Testis (tissue), 3 donors: Measurements from ENCODE around the gene GNAO1. TPM values are rescaled to one million over a fixed set of nuclear protein-coding genes. Genes with fewer than 3 reads are reported as not detected.

ENCODE experiments used
- DNase-seq: peaks from one replicate; pipeline ENCODE4 v3.0.0-alpha.2; 2019
- H3K27ac ChIP-seq, 2 donors: fragments of 200-600 bp; sonication (generic); one replicate each; pipeline ENCODE4 v1.5.1; 2019
- H3K27me3 ChIP-seq: fragments of 200-600 bp; sonication (generic); one replicate; pipeline ENCODE4 v1.5.1; 2019
- H3K36me3 ChIP-seq: fragments of 200-600 bp; sonication (generic); one replicate; pipeline ENCODE4 v1.5.1; 2017; ENCODE audit warnings: low read depth; ENCODE audit errors: missing control alignments
- H3K4me1 ChIP-seq: fragments of 200-600 bp; sonication (generic); one replicate; pipeline ENCODE4 v1.5.1; 2019
- H3K4me3 ChIP-seq, 2 donors: fragments of 200-600 bp; sonication (generic); one replicate each; pipeline ENCODE4 v1.5.1; 2017 to 2019
- H3K9me3 ChIP-seq: fragments of 200-600 bp; sonication (generic); one replicate; pipeline ENCODE4 v1.5.1; 2017
- CTCF ChIP-seq, 3 experiments: fragments of 450-650 bp in 2 of 3; fragments of 200-600 bp in 1 of 3; sonication (generic) in 1 of 3; IDR thresholded peaks; one replicate each; pipeline ENCODE4 v1.5.1; 2016 to 2019; ENCODE audit warnings: antibody characterized with exemption in 3 of 3, mild to moderate bottlenecking in 2 of 3, moderate library complexity in 1 of 3
- POLR2A ChIP-seq: fragments of 450-650 bp; IDR thresholded peaks from one replicate; pipeline ENCODE4 v1.6.1; 2017; ENCODE audit warnings: antibody characterized with exemption, mild to moderate bottlenecking, moderate library complexity
- WGBS, 2 donors: methylation state at CpG; one replicate each; pipeline ENCODE4 v1.1.5; 2018; 5-methylcytosine and 5-hydroxymethylcytosine counted together
- intact Hi-C: fragments of 100-400 bp; cut with DNase I; formaldehyde crosslinking; loops from one replicate; pipeline ENCODE4 v1.15.1; 2023; ENCODE audit warnings: low total_unique reads
- polyA plus RNA-seq: library from polyadenylated mRNA; stranded (reverse); fragments of 350-450 nt; fragmentation: Illumina TruSeq; extraction: RNeasy Lipid Tissue Mini Kit (QIAGEN cat#74804); gene quantifications from one replicate; pipeline ENCODE4 v1.2.3, GENCODE V29; 2014; ENCODE audit warnings: low read depth, low replicate concordance; ENCODE audit not compliant: insufficient read depth
- total RNA-seq, 2 donors: library from RNA; depleted of rRNA; stranded (reverse); fragments of >200 nt; gene quantifications; one replicate each; pipeline ENCODE4 v1.2.3, GENCODE V29; 2016

Gene GNAO1
- total and polyA plus RNA-seq, 3 donors from 2014 or later, result 28.6 to 37.1 (median 33.3) TPM

- intact Hi-C loops, result no loop called here
- H3K4me1 ChIP-seq, result no peaks in the 10 kb centered on the region
- H3K9me3 ChIP-seq, result no peaks in the 10 kb centered on the region
- H3K36me3 ChIP-seq, result no peaks in the 10 kb centered on the region
- no peak overlapping the region for H3K4me3 ChIP-seq
- no peak for DNase-seq
- no peak overlapping the region for H3K27ac ChIP-seq
- TF ChIP-seq POLR2A, result no peak
- 78% methylated on average over 9 of the region's 9 CpGs for WGBS, 2 donors
- H3K27me3 ChIP-seq, result no peaks in the 10 kb centered on the region
Measured at GRCh38 chr16:56226845-56227525, 35.7 kb downstream of the GNAO1 start.

- TF ChIP-seq CTCF (IDR thresholded peaks at IDR 0.05) (no peak), POLR2A (no peak)
Measured at GRCh38 chr16:56227936-56228335, 36.6 kb downstream of the GNAO1 start.

GRCh38 chr16:56228476-56228875, 37.2 kb downstream of the GNAO1 start:
- Histone ChIP-seq H3K9me3 (no peaks in the 10 kb centered on the region), H3K4me3 (no peak overlapping the region), H3K27me3 (no peaks in the 10 kb centered on the region), H3K27ac (no peak overlapping the region), H3K36me3 (no peaks in the 10 kb centered on the region), H3K4me1 (no peaks in the 10 kb centered on the region)
- DNase-seq, result no peak
- TF ChIP-seq POLR2A, result no peak
- TF ChIP-seq CTCF (IDR thresholded peaks at IDR 0.05), result no peak
- intact Hi-C loops, result no loop called here
- WGBS, 2 donors, result 68 to 82% methylated on average over 4 of the region's 4 CpGs

More at GRCh38 chr16:56227936-56228335, 36.6 kb downstream of the GNAO1 start:
- H3K4me1 ChIP-seq, result no peaks in the 10 kb centered on the region
- intact Hi-C loops, result no loop called here
- DNase-seq, result no peak
- no peaks in the 10 kb centered on the region for H3K27me3 ChIP-seq
- no peak overlapping the region for H3K4me3 ChIP-seq
- no peaks in the 10 kb centered on the region for H3K9me3 ChIP-seq
- WGBS, 2 donors, result 93 to 94% methylated on average over 6 of the region's 6 CpGs
- no peaks in the 10 kb centered on the region for H3K36me3 ChIP-seq
- H3K27ac ChIP-seq, result no peak overlapping the region

GRCh38 chr16:56233795-56234566, 42.7 kb downstream of the GNAO1 start:
- no peak for DNase-seq
- no peaks in the 10 kb centered on the region for H3K36me3 ChIP-seq
- no peak overlapping the region for H3K4me3 ChIP-seq
- 73 to 74% methylated on average over 2 of the region's 2 CpGs for WGBS, 2 donors
- H3K9me3 ChIP-seq, result no peaks in the 10 kb centered on the region
- H3K4me1 ChIP-seq, result peaks cover 7% of the 10 kb centered on the region
- H3K27ac ChIP-seq, result no peak overlapping the region
- TF ChIP-seq CTCF (IDR thresholded peaks at IDR 0.05), result no peak
- no peak for TF ChIP-seq POLR2A
- intact Hi-C loops, result no loop called here
- no peaks in the 10 kb centered on the region for H3K27me3 ChIP-seq

- Histone ChIP-seq H3K36me3 (no peaks in the 10 kb centered on the region), H3K9me3 (no peaks in the 10 kb centered on the region), H3K4me3 (no peak overlapping the region), H3K27ac (no peak overlapping the region), H3K27me3 (no peaks in the 10 kb centered on the region), H3K4me1 (peaks cover 7% of the 10 kb centered on the region)
- intact Hi-C loops, result no loop called here
- TF ChIP-seq CTCF (IDR thresholded peaks at IDR 0.05) (no peak), POLR2A (no peak)
- WGBS, 2 donors, result 95 to 97% methylated on average over 5 of the region's 5 CpGs
- no peak for DNase-seq
Measured at GRCh38 chr16:56234737-56235136, 43.4 kb downstream of the GNAO1 start.
